Uterus (tissue), 4 donors: ENCODE measurements around the gene TCF4. TPM values are rescaled to one million over a fixed set of nuclear protein-coding genes. Genes with fewer than 3 reads are reported as not detected.

ENCODE experiments used
- DNase-seq, 2 donors: peaks; one replicate each; pipeline ENCODE4 v3.0.0-alpha.2; 2019 to 2020
- H3K27ac ChIP-seq, 2 donors: fragments of 200-600 bp; sonication (generic); 1 replicate in 1 of 2; 2 replicates in 1 of 2; pipeline ENCODE4 v1.5.1; 2016 to 2018
- H3K27me3 ChIP-seq, 2 donors: fragments of 200-600 bp; sonication (generic); one replicate each; pipeline ENCODE4 v1.5.1; 2018 to 2019; ENCODE audit warnings: control low read depth in 1 of 2
- H3K36me3 ChIP-seq, 2 donors: fragments of 200-600 bp; sonication (generic); one replicate each; pipeline ENCODE4 v1.5.1; 2019; ENCODE audit warnings: control low read depth in 1 of 2
- H3K4me1 ChIP-seq, 2 donors: fragments of 200-600 bp; sonication (generic); one replicate each; pipeline ENCODE4 v1.5.1; 2018 to 2019; ENCODE audit warnings: control low read depth in 1 of 2
- H3K4me3 ChIP-seq, 2 donors: fragments of 200-600 bp; sonication (generic); 1 replicate in 1 of 2; 2 replicates in 1 of 2; pipeline ENCODE4 v1.5.1; 2018 to 2019; ENCODE audit warnings: mild to moderate bottlenecking in 1 of 2
- H3K9me3 ChIP-seq, 2 donors: fragments of 200-600 bp; sonication (generic); one replicate each; pipeline ENCODE4 v1.5.1; 2019; ENCODE audit warnings: control low read depth in 1 of 2
- POLR2A ChIP-seq, 2 donors: fragments of 450-650 bp; IDR thresholded peaks; one replicate each; pipeline ENCODE4 v1.6.1; 2016; ENCODE audit warnings: antibody characterized with exemption in 2 of 2, mild to moderate bottlenecking in 1 of 2, moderate library complexity in 1 of 2
- intact Hi-C: fragments of 100-400 bp; cut with DNase I; formaldehyde crosslinking; loops from one replicate; pipeline ENCODE4 v1.15.1; 2023; ENCODE audit warnings: low total_unique reads
- total RNA-seq, 4 donors: library from RNA; depleted of rRNA in 3 of 4; stranded (reverse); fragments of >200 nt in 3 of 4; gene quantifications; one replicate each; pipeline versions ENCODE4 v1.1.0 to v1.2.4, GENCODE V29; 2014 to 2023
- TF ChIP-seq, protein P1 (sequence below), 4 experiments: fragments of 200-600 bp in 2 of 4; fragments of 450-650 bp in 2 of 4; sonication (generic) in 2 of 4; IDR thresholded peaks; one replicate each; pipeline ENCODE4 v1.5.1; 2016 to 2019; ENCODE audit warnings: antibody characterized with exemption in 4 of 4, mild to moderate bottlenecking in 2 of 4, moderate library complexity in 1 of 4
- donor health status: DM: yes; HTN: yes; CAD: no.

Gene TCF4
- total RNA-seq, 4 donors from 2014 or later: 123 to 514 (median 163) TPM

DNA sequence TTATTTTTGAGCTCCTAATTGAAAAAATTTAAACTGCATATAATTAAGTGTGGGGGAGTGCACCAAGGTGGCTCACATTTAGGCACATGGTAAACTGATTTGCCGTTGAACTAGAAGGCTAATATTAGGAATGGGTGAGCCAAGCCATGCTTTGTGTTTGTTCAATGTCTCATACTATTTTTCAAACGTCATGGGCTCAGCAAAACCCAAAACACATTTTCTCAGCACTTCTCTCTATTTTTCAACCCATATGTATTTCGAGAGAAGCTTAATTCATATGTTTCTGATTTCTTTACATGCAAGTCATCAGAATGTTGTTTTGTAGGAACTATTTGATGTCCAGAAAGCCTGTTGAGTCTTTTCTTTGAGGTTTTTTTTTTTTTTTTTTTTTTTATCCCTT is 291.2 kb downstream of the TCF4 start:
- peaks cover 0 to 10% of the 10 kb centered on the region in 2 donors for H3K4me1 ChIP-seq
- no peak overlapping the region for H3K4me3 ChIP-seq
- H3K9me3 ChIP-seq: no peaks in the 10 kb centered on the region
- H3K36me3 ChIP-seq: no peaks in the 10 kb centered on the region
- TF ChIP-seq, protein P1, sequence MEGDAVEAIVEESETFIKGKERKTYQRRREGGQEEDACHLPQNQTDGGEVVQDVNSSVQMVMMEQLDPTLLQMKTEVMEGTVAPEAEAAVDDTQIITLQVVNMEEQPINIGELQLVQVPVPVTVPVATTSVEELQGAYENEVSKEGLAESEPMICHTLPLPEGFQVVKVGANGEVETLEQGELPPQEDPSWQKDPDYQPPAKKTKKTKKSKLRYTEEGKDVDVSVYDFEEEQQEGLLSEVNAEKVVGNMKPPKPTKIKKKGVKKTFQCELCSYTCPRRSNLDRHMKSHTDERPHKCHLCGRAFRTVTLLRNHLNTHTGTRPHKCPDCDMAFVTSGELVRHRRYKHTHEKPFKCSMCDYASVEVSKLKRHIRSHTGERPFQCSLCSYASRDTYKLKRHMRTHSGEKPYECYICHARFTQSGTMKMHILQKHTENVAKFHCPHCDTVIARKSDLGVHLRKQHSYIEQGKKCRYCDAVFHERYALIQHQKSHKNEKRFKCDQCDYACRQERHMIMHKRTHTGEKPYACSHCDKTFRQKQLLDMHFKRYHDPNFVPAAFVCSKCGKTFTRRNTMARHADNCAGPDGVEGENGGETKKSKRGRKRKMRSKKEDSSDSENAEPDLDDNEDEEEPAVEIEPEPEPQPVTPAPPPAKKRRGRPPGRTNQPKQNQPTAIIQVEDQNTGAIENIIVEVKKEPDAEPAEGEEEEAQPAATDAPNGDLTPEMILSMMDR (IDR thresholded peaks at IDR 0.05): no peak
- no peak for TF ChIP-seq POLR2A (IDR thresholded peaks at IDR 0.05)
- H3K27ac ChIP-seq: no peak overlapping the region
- intact Hi-C loops: no loop called here
- H3K27me3 ChIP-seq: no peaks in the 10 kb centered on the region
- DNase-seq: no peak

DNA sequence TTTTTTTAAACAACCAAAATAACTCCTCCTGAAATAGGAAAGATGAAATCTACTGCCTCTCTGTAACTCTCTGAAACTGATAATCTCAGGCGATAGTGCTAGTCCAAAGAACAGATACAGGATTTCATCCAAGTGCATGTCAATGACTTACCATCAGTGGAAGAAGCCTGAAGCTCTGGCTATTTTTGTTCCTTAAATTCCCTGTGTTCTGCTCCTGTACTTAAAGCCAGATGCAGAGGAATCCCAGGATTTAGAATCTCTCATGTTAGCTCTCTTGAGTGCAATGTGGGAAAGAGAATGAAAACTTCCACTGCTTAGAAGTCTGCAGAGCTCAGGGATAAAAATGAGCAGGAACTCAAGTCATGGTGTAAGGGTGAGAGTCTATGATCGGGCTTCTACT is 291.9 kb downstream of the TCF4 start:
- H3K4me3 ChIP-seq: no peak overlapping the region
- intact Hi-C loops: no loop called here
- peaks cover 1 to 9% of the 10 kb centered on the region in 2 donors for H3K4me1 ChIP-seq
- H3K27ac ChIP-seq: no peak overlapping the region
- no peaks in the 10 kb centered on the region for H3K36me3 ChIP-seq
- no peaks in the 10 kb centered on the region for H3K27me3 ChIP-seq
- no peak for DNase-seq
- TF ChIP-seq, protein P1 (IDR thresholded peaks at IDR 0.05): no peak
- no peak for TF ChIP-seq POLR2A (IDR thresholded peaks at IDR 0.05)
- H3K9me3 ChIP-seq: no peaks in the 10 kb centered on the region

DNA sequence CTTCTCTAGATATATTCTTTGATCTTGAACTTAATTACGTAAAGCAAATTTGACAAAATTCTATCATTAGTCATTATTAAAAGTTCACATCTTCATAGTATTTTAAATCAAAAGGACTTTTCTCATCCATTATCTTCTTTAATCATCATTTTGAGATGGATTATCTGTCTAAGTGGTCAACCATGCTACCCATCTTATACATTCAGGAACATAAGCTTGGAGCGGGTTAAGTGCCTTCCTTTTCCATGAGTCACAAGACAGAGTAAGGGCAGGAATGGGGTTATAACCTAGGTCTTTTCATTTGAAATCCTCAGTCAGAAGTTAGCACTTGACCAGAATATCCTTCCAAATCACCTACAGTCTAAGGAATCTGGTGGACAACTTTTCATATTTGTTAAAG is 297.1 kb downstream of the TCF4 start:
- H3K36me3 ChIP-seq: no peaks in the 10 kb centered on the region
- peaks cover 0 to 5% of the 10 kb centered on the region in 2 donors for H3K4me1 ChIP-seq
- intact Hi-C loops: no loop called here
- no peak overlapping the region for H3K27ac ChIP-seq
- H3K9me3 ChIP-seq: no peaks in the 10 kb centered on the region
- no peak for TF ChIP-seq POLR2A (IDR thresholded peaks at IDR 0.05)
- TF ChIP-seq, protein P1 (IDR thresholded peaks at IDR 0.05): no peak
- H3K27me3 ChIP-seq: no peaks in the 10 kb centered on the region
- no peak for DNase-seq
- no peak overlapping the region for H3K4me3 ChIP-seq

- peaks cover 0 to 5% of the 10 kb centered on the region in 2 donors for H3K4me1 ChIP-seq
- H3K36me3 ChIP-seq: no peaks in the 10 kb centered on the region
- no peaks in the 10 kb centered on the region for H3K27me3 ChIP-seq
- H3K27ac ChIP-seq: no peak overlapping the region
- no peak overlapping the region for H3K4me3 ChIP-seq
- no peak for TF ChIP-seq POLR2A (IDR thresholded peaks at IDR 0.05)
- TF ChIP-seq, protein P1 (IDR thresholded peaks at IDR 0.05): no peak
- H3K9me3 ChIP-seq: no peaks in the 10 kb centered on the region
- no peak for DNase-seq
- intact Hi-C loops: no loop called here
Observed at GRCh38 chr18:55289775-55290174, 298.2 kb downstream of the TCF4 start.

DNA sequence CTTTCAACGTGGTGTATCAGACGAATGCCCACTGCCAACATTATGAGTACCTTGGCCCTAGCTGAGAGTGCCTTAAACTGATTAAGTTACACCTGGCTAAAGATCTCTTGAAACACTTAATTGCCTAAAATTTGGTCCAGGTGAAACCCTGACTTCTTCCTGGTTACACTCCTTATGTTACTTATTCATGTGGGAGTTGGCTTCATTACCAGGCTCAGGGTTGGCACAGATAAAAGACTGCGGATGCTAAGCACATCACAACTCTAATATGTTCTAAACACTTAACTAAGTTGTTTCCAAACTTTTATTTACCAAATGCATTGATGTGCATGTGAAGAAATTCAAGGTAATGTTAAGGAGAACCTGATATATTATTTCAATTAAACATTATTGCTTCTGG is 298.9 kb downstream of the TCF4 start:
- TF ChIP-seq, protein P1 (IDR thresholded peaks at IDR 0.05): no peak
- no peak for TF ChIP-seq POLR2A (IDR thresholded peaks at IDR 0.05)
- no peak for DNase-seq
- Histone ChIP-seq H3K27me3 (no peaks in the 10 kb centered on the region), H3K27ac (no peak overlapping the region), H3K9me3 (no peaks in the 10 kb centered on the region), H3K36me3 (no peaks in the 10 kb centered on the region), H3K4me1 (peaks cover 0 to 5% of the 10 kb centered on the region in 2 donors), H3K4me3 (no peak overlapping the region)
- intact Hi-C loops: no loop called here
